HL-60/S4 treated with retinoic acid at 250 ng/mL for 4 days and 3 days (cell line): ENCODE results near the gene KATNA1.

ENCODE experiments used
- in situ Hi-C: fragments of 300-500 bp; cut with MboI; formaldehyde crosslinking; loops from 2 replicates; pipeline ENCODE4 v1.7.0; 2022; ENCODE audit warnings: low sequenced_read_pairs

Gene KATNA1

GRCh38 chr6:149545258-149545753 is 103.2 kb downstream of the KATNA1 start:
- in situ Hi-C loops: no loop called here
